ENCODE results near the gene SLC4A4. TPM values are rescaled to one million over a fixed set of nuclear protein-coding genes. Genes with fewer than 3 reads are reported as not detected.

Gene SLC4A4
- polyA plus RNA-seq, 1 donor (not counting 4 experiments of a cell fraction or from before 2014, with no cell fraction given), result 0.29 TPM

DNA sequence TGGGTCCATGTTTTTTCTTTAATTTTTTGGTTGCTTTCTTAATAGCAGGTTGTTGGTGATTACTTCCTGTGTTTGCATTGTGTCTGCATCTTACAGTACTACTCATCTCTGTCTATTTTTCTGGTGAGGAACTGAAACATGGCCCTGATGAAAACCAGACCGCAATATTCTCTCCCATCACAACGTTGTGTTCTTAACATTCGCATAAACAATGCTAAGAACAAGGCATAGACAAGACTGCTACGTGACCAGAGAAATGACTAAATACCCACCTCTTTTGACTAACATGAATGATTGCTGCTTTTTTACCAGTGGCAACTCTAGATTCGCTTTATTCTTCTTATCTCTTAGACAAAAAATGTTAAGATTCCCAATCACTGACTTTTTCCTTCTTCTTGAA, 266.0 kb downstream of the SLC4A4 start:
- Histone ChIP-seq H3K9me1 (ENCODE audit: control insufficient read depth, extremely low read depth, insufficient read depth, low read length) (no peaks in the 10 kb centered on the region), H2AFZ (ENCODE audit: control insufficient read depth, low read length) (no peak overlapping the region), H3K4me3 (ENCODE audit: control insufficient read depth in 2 of 3, extremely low read depth in 1 of 3, insufficient read depth in 2 of 3, low read depth in 1 of 3, low read length in 3 of 3) (no peak overlapping the region), H3K27ac (ENCODE audit: control insufficient read depth, insufficient read depth, low read length) (no peak overlapping the region), H3K9me3 (ENCODE audit: control insufficient read depth, low read depth, low read length) (no peaks in the 10 kb centered on the region), H3K9ac (ENCODE audit: control insufficient read depth, extremely low read depth, insufficient read depth, low read length) (no peak overlapping the region), H3K36me3 (ENCODE audit: control insufficient read depth in 2 of 2, extremely low read depth in 1 of 2, insufficient read depth in 2 of 2, low read length in 2 of 2) (no peaks in the 10 kb centered on the region), H4K20me1 (ENCODE audit: control insufficient read depth, extremely low read depth, insufficient read depth, low read length) (no peaks in the 10 kb centered on the region), H3K79me2 (ENCODE audit: control insufficient read depth, insufficient read depth, low read length) (no peaks in the 10 kb centered on the region), H3K4me2 (ENCODE audit: control insufficient read depth, extremely low read depth, insufficient read depth, low read depth, low read length) (no peak overlapping the region), H3K27me3 (ENCODE audit: control insufficient read depth, extremely low read depth, insufficient read depth, low read length) (no peaks in the 10 kb centered on the region), H3K4me1 (ENCODE audit: control insufficient read depth, extremely low read depth, insufficient read depth, low read length) (no peaks in the 10 kb centered on the region)
- dilution Hi-C loops (cut with MboI; ENCODE audit: extremely low pct_ligation_motif_present, low sequenced_read_pairs), result no loop called here
- DNase-seq (ENCODE audit: low read depth, low spot score) (no peak), FAIRE-seq (no peak)
- no peak for TF ChIP-seq EZH2 (IDR thresholded peaks at IDR 0.05; ENCODE audit: low read length)
- TF ChIP-seq, protein P1, sequence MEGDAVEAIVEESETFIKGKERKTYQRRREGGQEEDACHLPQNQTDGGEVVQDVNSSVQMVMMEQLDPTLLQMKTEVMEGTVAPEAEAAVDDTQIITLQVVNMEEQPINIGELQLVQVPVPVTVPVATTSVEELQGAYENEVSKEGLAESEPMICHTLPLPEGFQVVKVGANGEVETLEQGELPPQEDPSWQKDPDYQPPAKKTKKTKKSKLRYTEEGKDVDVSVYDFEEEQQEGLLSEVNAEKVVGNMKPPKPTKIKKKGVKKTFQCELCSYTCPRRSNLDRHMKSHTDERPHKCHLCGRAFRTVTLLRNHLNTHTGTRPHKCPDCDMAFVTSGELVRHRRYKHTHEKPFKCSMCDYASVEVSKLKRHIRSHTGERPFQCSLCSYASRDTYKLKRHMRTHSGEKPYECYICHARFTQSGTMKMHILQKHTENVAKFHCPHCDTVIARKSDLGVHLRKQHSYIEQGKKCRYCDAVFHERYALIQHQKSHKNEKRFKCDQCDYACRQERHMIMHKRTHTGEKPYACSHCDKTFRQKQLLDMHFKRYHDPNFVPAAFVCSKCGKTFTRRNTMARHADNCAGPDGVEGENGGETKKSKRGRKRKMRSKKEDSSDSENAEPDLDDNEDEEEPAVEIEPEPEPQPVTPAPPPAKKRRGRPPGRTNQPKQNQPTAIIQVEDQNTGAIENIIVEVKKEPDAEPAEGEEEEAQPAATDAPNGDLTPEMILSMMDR (optimal IDR thresholded peaks at IDR 0.05 in 1 of 3, IDR thresholded peaks at IDR 0.05 in 1 of 3, conservative IDR thresholded peaks at IDR 0.05 in 1 of 3; ENCODE audit: extremely low read depth in 1 of 3, insufficient read depth in 2 of 3, low read length in 3 of 3), result no peak

DNA sequence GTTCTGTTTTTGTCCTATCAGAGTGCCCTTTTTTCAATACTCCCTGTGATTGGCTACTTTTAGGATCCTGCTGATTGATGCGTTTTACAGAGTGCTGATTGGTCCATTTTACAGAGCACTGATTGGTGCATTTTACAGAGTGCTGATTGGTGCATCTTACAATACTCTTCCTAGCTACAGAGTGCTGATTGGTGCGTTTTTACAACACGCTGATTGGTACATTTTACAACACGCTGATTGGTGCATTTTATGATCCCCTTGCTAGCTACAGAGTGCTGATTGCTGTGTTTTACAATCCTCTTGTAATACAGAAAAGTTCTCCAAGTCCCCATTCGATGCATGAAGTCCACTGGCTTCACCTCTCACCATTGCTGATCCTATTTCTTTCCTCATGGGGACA, 268.3 kb downstream of the SLC4A4 start:
- Histone ChIP-seq H3K9ac (ENCODE audit: control insufficient read depth, extremely low read depth, insufficient read depth, low read length) (no peak overlapping the region), H3K27me3 (ENCODE audit: control insufficient read depth, extremely low read depth, insufficient read depth, low read length) (no peaks in the 10 kb centered on the region), H2AFZ (ENCODE audit: control insufficient read depth, low read length) (no peak overlapping the region), H3K9me3 (ENCODE audit: control insufficient read depth, low read depth, low read length) (no peaks in the 10 kb centered on the region), H3K4me3 (ENCODE audit: control insufficient read depth in 2 of 3, extremely low read depth in 1 of 3, insufficient read depth in 2 of 3, low read depth in 1 of 3, low read length in 3 of 3) (no peak overlapping the region), H3K4me2 (ENCODE audit: control insufficient read depth, extremely low read depth, insufficient read depth, low read depth, low read length) (no peak overlapping the region), H3K27ac (ENCODE audit: control insufficient read depth, insufficient read depth, low read length) (no peak overlapping the region), H3K79me2 (ENCODE audit: control insufficient read depth, insufficient read depth, low read length) (no peaks in the 10 kb centered on the region), H3K4me1 (ENCODE audit: control insufficient read depth, extremely low read depth, insufficient read depth, low read length) (no peaks in the 10 kb centered on the region), H3K9me1 (ENCODE audit: control insufficient read depth, extremely low read depth, insufficient read depth, low read length) (no peaks in the 10 kb centered on the region), H4K20me1 (ENCODE audit: control insufficient read depth, extremely low read depth, insufficient read depth, low read length) (no peaks in the 10 kb centered on the region), H3K36me3 (ENCODE audit: control insufficient read depth in 2 of 2, extremely low read depth in 1 of 2, insufficient read depth in 2 of 2, low read length in 2 of 2) (no peaks in the 10 kb centered on the region)
- dilution Hi-C loops (cut with MboI; ENCODE audit: extremely low pct_ligation_motif_present, low sequenced_read_pairs), result no loop called here
- no peak for FAIRE-seq
- TF ChIP-seq EZH2 (IDR thresholded peaks at IDR 0.05; ENCODE audit: low read length), result no peak
- TF ChIP-seq, protein P1 (optimal IDR thresholded peaks at IDR 0.05 in 1 of 3, IDR thresholded peaks at IDR 0.05 in 1 of 3, conservative IDR thresholded peaks at IDR 0.05 in 1 of 3; ENCODE audit: extremely low read depth in 1 of 3, insufficient read depth in 2 of 3, low read length in 3 of 3), result no peak
- no peak for DNase-seq (ENCODE audit: low read depth, low spot score)
